Heart left ventricle (tissue), 13 donors: Measurements from ENCODE around the gene ACSM2B.
"Not testable (repeated sequence)": the region's sequence is repeated elsewhere in the genome, so short reads cannot be mapped to it uniquely, and the experiment has no call there.

ENCODE experiments used
- POLR2A ChIP-seq, 2 donors: fragments of 450-650 bp; IDR thresholded peaks; one replicate each; pipeline ENCODE4 v1.6.1; 2017; ENCODE audit warnings: antibody characterized with exemption in 2 of 2, mild to moderate bottlenecking in 2 of 2, moderate library complexity in 2 of 2
- TF ChIP-seq, protein P1 (sequence below), 12 donors: fragments of 200-600 bp; sonication (generic) in 4 of 12; IDR thresholded peaks; one replicate each; pipeline versions ENCODE4 v1.5.0 to v1.8.0; 2018 to 2022; ENCODE audit warnings: antibody characterized with exemption in 12 of 12, mild to moderate bottlenecking in 5 of 12
- donor health status: ischemic (EF 13 %, LVEDD 7.1; RV severe dilation, severe dysfunction).
- donor health status: DM: no; HTN: yes; CAD: no.
- donor health status: DM: no; HTN: no; CAD: no.
- donor health status: ischemic (EF 25% LVEDD 6.9; RV normal size, moderate dysfunction).
- donor health status: ischemic (EF 25% LVEDD 5.7; RV mildly dilated, moderate dysfunction).
- donor health status: ischemic (EF 35%, LVEDD 5.7; RV mildly dilated, moderate dysfunction).
- donor health status: nonischemic (EF 11% LVEDD 7.7; RV severe dilation, severe dysfunction).
- donor health status: DM: yes; HTN: yes; CAD: no.
- donor health status: PGD.
- donor health status: ischemic (EF 29% LVEDD 5.4; RV normal size, mild dysfunction).
- donor health status: nonischemic (EF 23%, LVEDD 6.1; RV moderate dilation, normal function).

GRCh38 chr16:20564218-20564617 is 11.9 kb downstream of the ACSM2B start:
- TF ChIP-seq, protein P1, sequence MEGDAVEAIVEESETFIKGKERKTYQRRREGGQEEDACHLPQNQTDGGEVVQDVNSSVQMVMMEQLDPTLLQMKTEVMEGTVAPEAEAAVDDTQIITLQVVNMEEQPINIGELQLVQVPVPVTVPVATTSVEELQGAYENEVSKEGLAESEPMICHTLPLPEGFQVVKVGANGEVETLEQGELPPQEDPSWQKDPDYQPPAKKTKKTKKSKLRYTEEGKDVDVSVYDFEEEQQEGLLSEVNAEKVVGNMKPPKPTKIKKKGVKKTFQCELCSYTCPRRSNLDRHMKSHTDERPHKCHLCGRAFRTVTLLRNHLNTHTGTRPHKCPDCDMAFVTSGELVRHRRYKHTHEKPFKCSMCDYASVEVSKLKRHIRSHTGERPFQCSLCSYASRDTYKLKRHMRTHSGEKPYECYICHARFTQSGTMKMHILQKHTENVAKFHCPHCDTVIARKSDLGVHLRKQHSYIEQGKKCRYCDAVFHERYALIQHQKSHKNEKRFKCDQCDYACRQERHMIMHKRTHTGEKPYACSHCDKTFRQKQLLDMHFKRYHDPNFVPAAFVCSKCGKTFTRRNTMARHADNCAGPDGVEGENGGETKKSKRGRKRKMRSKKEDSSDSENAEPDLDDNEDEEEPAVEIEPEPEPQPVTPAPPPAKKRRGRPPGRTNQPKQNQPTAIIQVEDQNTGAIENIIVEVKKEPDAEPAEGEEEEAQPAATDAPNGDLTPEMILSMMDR (IDR thresholded peaks at IDR 0.05) = not testable (repeated sequence)
- not testable (repeated sequence) for TF ChIP-seq POLR2A (IDR thresholded peaks at IDR 0.05)
